NB4 (cell line): Measurements from ENCODE around the gene ALDOB.

Experiments used
- CTCF ChIP-seq: IDR thresholded peaks from one replicate; pipeline ENCODE4 v1.5.1; 2012; ENCODE audit warnings: low read depth, low read length
- MAX ChIP-seq: IDR thresholded peaks from 2 replicates; pipeline ENCODE4 v1.6.1; 2011; ENCODE audit warnings: low read depth, low read length
- POLR2A ChIP-seq: IDR thresholded peaks from 2 replicates; pipeline ENCODE4 v1.6.1; 2011; ENCODE audit warnings: mild to moderate bottlenecking; ENCODE audit not compliant: insufficient read length; ENCODE audit errors: extremely low read depth

GRCh38 chr9:101419863-101420262 lies 15.7 kb downstream of the ALDOB start:
- TF ChIP-seq POLR2A (no peak), CTCF (no peak), MAX (no peak)
